Mucosa of rectum (tissue), 2 donors: ENCODE measurements around the gene FAU.
"Not testable (repeated sequence)": the region's sequence is repeated elsewhere in the genome, so short reads cannot be mapped to it uniquely, and the experiment has no call there.

Experiments
- H3K27ac ChIP-seq, 2 donors: one replicate each; pipeline ENCODE4 v1.7.0; 2013; ENCODE audit warnings: inconsistent platforms in 2 of 2, low read depth in 2 of 2, low read length in 2 of 2
- H3K27me3 ChIP-seq, 2 donors: one replicate each; pipeline ENCODE4 v1.7.0; 2013; ENCODE audit warnings: low read length in 2 of 2; ENCODE audit not compliant: control insufficient read depth in 2 of 2, insufficient read depth in 2 of 2
- H3K36me3 ChIP-seq, 2 donors: one replicate each; pipeline ENCODE4 v1.7.0; 2013; ENCODE audit warnings: low read length in 2 of 2; ENCODE audit not compliant: control insufficient read depth in 2 of 2, insufficient read depth in 2 of 2
- H3K4me1 ChIP-seq, 2 donors: one replicate each; pipeline ENCODE4 v1.7.0; 2013; ENCODE audit warnings: low read length in 2 of 2, mild to moderate bottlenecking in 1 of 2; ENCODE audit not compliant: control insufficient read depth in 2 of 2, insufficient read depth in 2 of 2
- H3K4me3 ChIP-seq, 2 donors: one replicate each; pipeline ENCODE4 v1.7.0; 2013; ENCODE audit warnings: low read length in 2 of 2
- H3K9ac ChIP-seq, 2 donors: one replicate each; pipeline ENCODE4 v1.7.0; 2013; ENCODE audit warnings: low read length in 2 of 2, low read depth in 1 of 2, mild to moderate bottlenecking in 1 of 2
- H3K9me3 ChIP-seq, 2 donors: one replicate each; pipeline ENCODE4 v1.7.0; 2013; ENCODE audit warnings: low read length in 2 of 2; ENCODE audit not compliant: control insufficient read depth in 2 of 2
- donor health status: healthy.
- donor health status: Normal muscosa, but diverticular disease.

The FAU gene

DNA sequence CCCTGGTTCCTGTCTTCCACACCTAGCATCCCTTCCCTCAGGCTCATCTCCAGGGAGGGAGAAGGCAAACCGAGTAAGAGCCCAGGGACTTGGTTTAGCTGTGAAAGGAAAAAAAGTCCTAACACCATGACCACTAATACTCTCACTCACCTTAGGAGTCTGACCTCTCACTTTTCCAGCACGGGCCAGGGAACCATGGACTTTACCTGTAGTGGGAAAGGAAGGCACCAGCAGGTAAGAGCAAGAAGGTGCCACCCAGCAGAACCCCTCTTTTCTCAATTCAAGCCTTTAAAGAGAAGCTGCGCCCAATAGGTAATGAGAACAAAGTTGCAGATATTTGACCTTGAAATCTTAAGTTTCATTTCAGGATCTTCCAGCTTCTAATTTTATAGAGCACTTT lies 1.1 kb downstream of the FAU start:
- Histone ChIP-seq H3K27ac (peak overlapping the region; percentile 90 to 94), H3K27me3 (no peaks in the 10 kb centered on the region), H3K4me3 (peak overlapping the region; percentile 95 to 98), H3K4me1 (peaks cover 27% of the 10 kb centered on the region in 2 donors), H3K36me3 (peaks cover 37 to 38% of the 10 kb centered on the region in 2 donors), H3K9ac (peak overlapping the region; percentile 85 to 98), H3K9me3 (no peaks in the 10 kb centered on the region)

- peaks cover 29 to 30% of the 10 kb centered on the region in 2 donors for H3K4me1 ChIP-seq
- peaks cover 26 to 34% of the 10 kb centered on the region in 2 donors for H3K36me3 ChIP-seq
- H3K27ac ChIP-seq = no peak overlapping the region
- H3K9ac ChIP-seq = no peak overlapping the region
- H3K27me3 ChIP-seq = no peaks in the 10 kb centered on the region
- no peak overlapping the region for H3K4me3 ChIP-seq
- H3K9me3 ChIP-seq = no peaks in the 10 kb centered on the region
These were observed 2.3 kb downstream of the FAU start for GRCh38 chr11:65119670-65119995.

GRCh38 chr11:65118891-65119669 lies 2.9 kb downstream of the FAU start:
- H3K36me3 ChIP-seq = peaks cover 22 to 30% of the 10 kb centered on the region in 2 donors
- not testable (repeated sequence) for H3K9me3 ChIP-seq, H3K4me3 ChIP-seq, H3K27me3 ChIP-seq, H3K27ac ChIP-seq, H3K9ac ChIP-seq
- H3K4me1 ChIP-seq = peaks cover 29 to 30% of the 10 kb centered on the region in 2 donors

DNA sequence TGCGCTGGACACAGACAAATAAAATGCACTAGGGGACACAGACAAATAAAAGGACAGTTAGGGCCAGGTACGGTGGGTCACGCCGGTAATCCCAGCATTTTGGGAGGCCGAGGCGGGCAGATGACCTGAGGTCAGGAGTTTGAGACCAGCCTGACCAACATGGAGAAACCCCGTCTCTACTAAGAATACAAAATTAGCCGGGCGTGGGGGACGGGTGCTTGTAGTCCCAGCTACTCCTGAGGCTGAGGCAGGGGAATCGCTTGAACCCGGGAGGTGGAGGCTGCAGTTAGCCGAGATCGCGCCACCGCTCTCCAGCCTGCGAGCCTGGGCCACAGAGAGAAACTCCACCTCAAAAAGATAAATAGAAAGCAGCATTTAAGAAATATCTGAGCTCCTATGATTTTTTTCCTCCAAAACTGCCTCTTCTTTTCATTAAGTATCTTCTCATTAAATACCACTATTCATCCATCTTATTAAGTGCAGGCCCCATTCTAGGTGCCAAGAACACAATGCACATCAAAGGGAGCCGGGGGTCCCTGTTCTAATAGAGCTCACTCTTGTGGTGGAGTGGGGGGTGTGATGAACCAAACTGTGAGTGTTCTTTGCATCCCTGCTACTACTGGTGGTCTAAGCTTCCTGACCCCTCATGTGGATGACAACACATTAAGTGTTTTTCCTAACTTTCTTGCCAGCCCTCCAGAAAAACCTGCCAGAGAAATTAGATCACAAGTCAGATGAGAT lies 3.7 kb downstream of the FAU start:
- Histone ChIP-seq H3K27ac (peak overlapping the region; percentile 6 to 90), H3K27me3 (no peaks in the 10 kb centered on the region), H3K36me3 (peaks cover 21 to 30% of the 10 kb centered on the region in 2 donors), H3K9me3 (no peaks in the 10 kb centered on the region), H3K9ac (no peak overlapping the region), H3K4me1 (peaks cover 33 to 34% of the 10 kb centered on the region in 2 donors), H3K4me3 (no peak overlapping the region)

- H3K4me3 ChIP-seq = peak within 1 kb of the TSS; percentile 79 to 87
- H3K4me1 ChIP-seq = peaks cover 35 to 36% of the 10 kb centered on the region in 2 donors
- H3K9ac ChIP-seq = peak within 1 kb of the TSS; percentile 82 to 85
- no peaks in the 10 kb centered on the region for H3K9me3 ChIP-seq
- no peaks in the 10 kb centered on the region for H3K27me3 ChIP-seq
- peak within 1 kb of the TSS; percentile 73 to 90 for H3K27ac ChIP-seq
- peaks cover 21 to 30% of the 10 kb centered on the region in 2 donors for H3K36me3 ChIP-seq
These were observed 4.5 kb downstream of the FAU start, which contains the start of gene ZNHIT2 for GRCh38 chr11:65117206-65118096. ZNHIT2 (minus strand) TSS chr11:65117701; CDS start chr11:65117653, 48 bp downstream.

DNA sequence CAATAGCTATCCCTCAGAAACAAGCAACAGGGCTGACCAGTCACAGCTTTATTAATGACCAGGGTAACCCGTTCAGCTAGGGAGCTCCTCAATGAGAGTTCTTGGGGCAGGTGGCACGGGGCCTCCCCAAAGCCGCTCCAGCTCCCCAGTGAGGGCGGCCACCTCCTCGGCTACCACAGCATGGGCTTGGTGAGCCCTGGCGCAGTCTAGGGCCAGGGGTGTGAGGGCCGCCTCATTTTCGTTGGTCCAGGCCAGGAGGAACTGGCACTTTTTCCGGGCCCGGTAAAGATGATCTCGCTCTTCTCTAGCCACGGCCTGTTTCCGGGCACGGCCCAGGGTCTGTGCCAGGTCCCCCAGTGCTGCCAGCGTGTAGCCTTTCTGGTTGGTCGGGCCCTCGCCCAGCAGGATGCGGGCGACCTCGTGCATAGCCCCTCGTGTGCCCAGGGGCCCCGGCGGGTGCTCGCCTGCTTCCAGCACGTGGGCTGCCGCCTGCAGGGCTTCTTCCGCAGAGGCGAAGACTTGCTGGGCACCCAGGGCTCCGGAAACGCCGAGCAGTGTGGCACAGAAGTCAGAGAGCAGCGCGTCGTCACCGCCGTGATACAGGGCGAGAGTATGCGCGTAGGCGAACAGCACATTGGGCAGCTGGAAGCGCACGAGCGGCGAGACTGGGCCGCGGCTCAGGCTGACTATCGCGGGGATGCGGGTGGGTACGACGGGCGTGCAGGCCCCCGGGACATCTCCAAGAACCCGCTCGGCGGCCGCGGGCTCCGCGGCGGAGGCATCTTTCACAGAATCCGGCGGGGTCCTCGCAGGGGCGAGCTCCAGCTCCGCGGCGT lies 5.3 kb downstream of the FAU start:
- Histone ChIP-seq H3K27ac (peak overlapping the region; percentile 73 to 90), H3K4me1 (peaks cover 40 to 41% of the 10 kb centered on the region in 2 donors), H3K9ac (peak overlapping the region; percentile 82 to 85), H3K9me3 (no peaks in the 10 kb centered on the region), H3K4me3 (peak overlapping the region; percentile 79 to 87), H3K27me3 (no peaks in the 10 kb centered on the region), H3K36me3 (peaks cover 21 to 30% of the 10 kb centered on the region in 2 donors)

DNA sequence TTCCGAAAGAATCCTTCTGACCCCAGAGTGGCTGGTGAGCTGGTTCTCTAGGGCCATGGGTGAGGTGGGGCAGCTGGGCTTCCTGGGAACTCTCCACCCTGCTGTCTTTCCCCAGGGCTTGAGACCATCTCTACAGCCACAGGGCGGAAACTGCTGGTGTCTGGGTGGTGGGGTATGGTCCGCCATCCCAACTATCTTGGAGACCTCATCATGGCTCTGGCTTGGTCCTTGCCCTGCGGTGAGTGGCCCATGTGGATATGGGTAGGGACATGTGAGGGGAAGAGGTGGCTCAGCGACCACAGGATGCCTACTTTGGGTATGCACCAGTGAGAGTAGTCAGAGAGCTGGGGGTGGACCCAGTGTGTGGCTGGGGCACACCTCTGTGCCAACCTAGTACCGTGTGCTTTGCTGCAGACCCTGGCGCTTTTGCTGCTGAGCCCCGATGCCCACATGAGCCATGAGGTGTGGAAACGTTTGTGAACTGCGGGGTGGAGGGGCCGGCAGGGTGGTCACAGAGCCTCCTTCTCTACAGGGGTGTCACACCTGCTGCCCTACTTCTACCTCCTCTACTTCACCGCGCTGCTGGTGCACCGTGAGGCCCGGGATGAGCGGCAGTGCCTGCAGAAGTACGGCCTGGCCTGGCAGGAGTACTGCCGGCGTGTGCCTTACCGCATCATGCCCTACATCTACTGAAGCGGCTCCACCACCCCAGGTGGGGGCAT lies 6.4 kb downstream of the FAU start:
- Histone ChIP-seq H3K9ac (no peak overlapping the region), H3K4me1 (peaks cover 36% of the 10 kb centered on the region in 2 donors), H3K36me3 (peaks cover 17 to 27% of the 10 kb centered on the region in 2 donors), H3K4me3 (no peak overlapping the region), H3K27me3 (no peaks in the 10 kb centered on the region), H3K9me3 (no peaks in the 10 kb centered on the region), H3K27ac (no peak overlapping the region)

DNA sequence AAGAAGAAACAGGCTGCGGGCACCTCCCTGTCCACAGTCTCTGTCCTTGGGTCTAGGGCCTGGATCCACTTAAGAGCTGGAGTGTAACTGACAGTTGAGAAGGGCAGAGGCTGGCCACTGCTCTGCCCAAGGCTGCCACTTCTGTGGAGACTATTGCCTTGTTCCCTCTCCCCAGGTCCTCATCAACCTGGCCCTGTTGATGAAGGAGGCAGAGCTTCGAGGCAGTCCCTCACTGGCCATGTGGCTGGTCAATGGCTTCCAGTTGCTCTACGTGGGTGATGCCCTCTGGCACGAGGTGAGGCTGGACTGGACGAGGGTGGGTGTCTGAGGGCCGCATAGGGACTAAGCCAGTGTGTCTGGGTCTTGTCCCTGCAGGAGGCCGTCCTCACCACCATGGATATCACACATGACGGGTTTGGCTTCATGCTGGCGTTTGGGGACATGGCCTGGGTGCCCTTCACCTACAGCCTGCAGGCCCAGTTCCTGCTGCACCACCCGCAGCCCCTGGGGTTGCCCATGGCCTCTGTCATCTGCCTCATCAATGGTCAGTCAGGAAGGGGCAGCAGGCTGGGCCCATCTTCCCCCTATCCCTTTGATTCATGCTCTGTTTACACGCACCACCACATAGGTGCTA lies 7.3 kb downstream of the FAU start:
- Histone ChIP-seq H3K36me3 (peaks cover 13 to 23% of the 10 kb centered on the region in 2 donors), H3K4me3 (no peak overlapping the region), H3K9me3 (no peaks in the 10 kb centered on the region), H3K9ac (no peak overlapping the region), H3K4me1 (peaks cover 38 to 39% of the 10 kb centered on the region in 2 donors), H3K27ac (no peak overlapping the region), H3K27me3 (no peaks in the 10 kb centered on the region)
